Mucosa of stomach (tissue), 1 donor: ENCODE data around the gene MAPK10.
"Not testable (repeated sequence)": the region's sequence is repeated elsewhere in the genome, so short reads cannot be mapped to it uniquely, and the experiment has no call there.

Experiments
- H3K27me3 ChIP-seq: one replicate; pipeline ENCODE4 v1.7.0; 2013; ENCODE audit warnings: mild to moderate bottlenecking, low read length; ENCODE audit not compliant: control insufficient read depth, insufficient read depth
- H3K36me3 ChIP-seq: one replicate; pipeline ENCODE4 v1.7.0; 2013; ENCODE audit warnings: low read length; ENCODE audit not compliant: control insufficient read depth, insufficient read depth
- H3K4me1 ChIP-seq: one replicate; pipeline ENCODE4 v1.7.0; 2013; ENCODE audit warnings: mild to moderate bottlenecking, low read length; ENCODE audit not compliant: control insufficient read depth, insufficient read depth
- H3K4me3 ChIP-seq: one replicate; pipeline ENCODE4 v1.7.0; 2013; ENCODE audit warnings: low read length
- H3K9ac ChIP-seq: one replicate; pipeline ENCODE4 v1.7.0; 2013; ENCODE audit warnings: mild to moderate bottlenecking, low read length, moderate library complexity
- H3K9me3 ChIP-seq: one replicate; pipeline ENCODE4 v1.7.0; 2013; ENCODE audit warnings: mild to moderate bottlenecking, low read length, moderate library complexity; ENCODE audit not compliant: control insufficient read depth
- donor health status: Pancreatic carcinoma.

MAPK10 gene

DNA sequence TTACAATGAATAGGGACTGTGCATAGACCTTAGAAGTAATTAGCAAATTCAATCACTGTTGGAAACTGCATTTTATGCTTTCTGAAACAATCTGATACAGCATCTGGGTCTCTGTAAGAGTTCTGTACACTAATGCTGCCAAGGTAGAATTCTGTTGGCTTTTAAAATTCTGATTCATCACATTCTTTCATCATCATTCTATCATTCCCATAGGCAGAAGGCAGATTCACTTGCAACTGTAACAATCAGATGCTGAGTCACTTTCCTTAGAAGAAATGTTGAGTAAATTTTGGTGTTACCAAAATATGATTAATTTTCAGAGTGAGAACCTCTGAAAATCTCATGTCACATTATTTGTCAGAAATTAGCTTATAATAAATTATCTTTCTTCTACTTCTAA lies 267.2 kb downstream of the MAPK10 start:
- no peak overlapping the region for H3K9ac ChIP-seq
- H3K4me1 ChIP-seq, result no peaks in the 10 kb centered on the region
- no peak overlapping the region for H3K4me3 ChIP-seq
- no peaks in the 10 kb centered on the region for H3K36me3 ChIP-seq
- H3K9me3 ChIP-seq, result no peaks in the 10 kb centered on the region
- no peaks in the 10 kb centered on the region for H3K27me3 ChIP-seq

DNA sequence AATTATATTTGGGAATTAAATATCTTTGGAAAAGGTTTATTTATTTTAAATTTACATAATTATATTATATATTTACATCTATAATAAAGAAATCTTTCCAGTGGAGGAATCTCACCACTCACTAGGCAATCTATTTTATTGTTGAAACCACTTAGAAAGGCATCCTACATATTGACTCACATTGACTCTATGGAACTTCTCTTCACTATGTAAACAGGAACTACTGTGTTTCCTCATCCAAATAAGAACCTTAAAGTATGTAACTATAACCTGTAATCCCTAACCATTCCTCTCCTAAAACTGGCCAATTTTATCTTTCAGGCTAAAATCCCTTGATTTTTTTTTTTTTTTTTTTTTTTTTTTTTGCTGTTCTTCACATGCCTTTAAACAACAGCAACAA lies 268.7 kb downstream of the MAPK10 start:
- Histone ChIP-seq H3K9ac (no peak overlapping the region), H3K4me3 (no peak overlapping the region), H3K27me3 (no peaks in the 10 kb centered on the region), H3K9me3 (no peaks in the 10 kb centered on the region), H3K36me3 (no peaks in the 10 kb centered on the region), H3K4me1 (no peaks in the 10 kb centered on the region)

DNA sequence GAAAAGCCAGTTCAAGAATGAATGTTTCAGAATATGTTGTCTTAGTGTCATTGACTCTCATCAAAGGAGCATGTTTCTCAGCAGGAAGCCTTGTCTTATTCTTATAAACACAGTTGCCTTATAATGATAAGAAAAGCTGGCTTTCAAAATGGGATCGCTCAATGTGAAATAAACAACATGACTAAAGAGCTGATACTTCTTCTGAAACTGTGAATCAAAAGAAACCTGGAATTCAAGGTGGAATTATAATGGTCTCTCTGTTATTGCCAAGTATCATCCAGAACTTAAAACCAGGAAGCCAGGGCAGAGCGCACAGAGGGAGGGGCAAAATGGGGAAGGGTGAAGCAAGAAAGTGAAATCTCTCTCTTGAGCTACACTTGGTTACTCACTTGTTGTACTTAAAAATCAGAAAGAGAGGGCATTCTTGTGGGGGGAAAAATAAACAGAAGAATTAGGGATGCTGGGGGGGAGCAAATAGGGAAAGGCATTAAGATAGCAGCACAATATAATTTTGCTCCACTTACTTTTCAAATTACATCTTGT lies 270.0 kb downstream of the MAPK10 start:
- H3K4me3 ChIP-seq, result no peak overlapping the region
- H3K4me1 ChIP-seq, result no peaks in the 10 kb centered on the region
- H3K9ac ChIP-seq, result no peak overlapping the region
- no peaks in the 10 kb centered on the region for H3K36me3 ChIP-seq
- no peaks in the 10 kb centered on the region for H3K9me3 ChIP-seq
- H3K27me3 ChIP-seq, result no peaks in the 10 kb centered on the region

DNA sequence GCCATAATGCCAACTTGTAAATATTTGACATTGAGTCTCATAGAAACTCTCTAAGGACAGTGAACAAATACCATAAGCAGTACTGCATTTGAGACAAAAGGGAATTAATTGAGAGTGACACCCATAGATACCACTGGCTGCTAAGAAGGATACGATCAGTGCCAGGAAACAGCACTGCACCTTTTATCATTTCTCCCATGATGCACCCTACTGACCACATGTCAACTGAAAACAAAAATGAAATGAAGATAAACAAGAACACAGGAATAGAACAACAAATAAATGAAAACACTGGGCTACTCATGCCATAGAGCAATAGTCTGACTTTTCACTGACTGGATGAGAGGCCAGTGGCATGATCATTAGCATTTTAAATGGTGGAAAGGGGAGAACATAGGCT lies 270.8 kb downstream of the MAPK10 start:
- Histone ChIP-seq H3K27me3 (no peaks in the 10 kb centered on the region), H3K4me3 (no peak overlapping the region), H3K9ac (no peak overlapping the region), H3K36me3 (no peaks in the 10 kb centered on the region), H3K4me1 (no peaks in the 10 kb centered on the region), H3K9me3 (no peaks in the 10 kb centered on the region)

DNA sequence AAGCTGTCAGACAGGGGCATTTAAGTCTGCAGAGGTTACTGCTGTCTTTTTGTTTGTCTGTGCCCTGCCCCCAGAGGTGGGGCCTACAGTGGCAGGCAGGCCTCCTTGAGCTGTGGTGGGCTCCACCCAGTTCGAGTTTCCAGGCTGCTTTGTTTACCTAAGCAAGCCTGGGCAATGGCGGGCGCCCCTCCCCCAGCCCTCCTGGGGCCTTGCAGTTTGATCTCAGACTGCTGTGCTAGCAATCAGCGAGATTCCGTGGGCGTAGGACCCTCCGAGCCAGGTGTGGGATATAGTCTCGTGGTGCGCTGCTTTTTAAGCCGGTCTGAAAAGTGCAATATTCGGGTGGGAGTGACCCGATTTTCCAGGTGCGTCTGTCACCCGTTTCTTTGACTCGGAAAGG lies 284.1 kb downstream of the MAPK10 start:
- not testable (repeated sequence) for H3K9me3 ChIP-seq, H3K4me3 ChIP-seq, H3K36me3 ChIP-seq, H3K4me1 ChIP-seq, H3K9ac ChIP-seq, H3K27me3 ChIP-seq

DNA sequence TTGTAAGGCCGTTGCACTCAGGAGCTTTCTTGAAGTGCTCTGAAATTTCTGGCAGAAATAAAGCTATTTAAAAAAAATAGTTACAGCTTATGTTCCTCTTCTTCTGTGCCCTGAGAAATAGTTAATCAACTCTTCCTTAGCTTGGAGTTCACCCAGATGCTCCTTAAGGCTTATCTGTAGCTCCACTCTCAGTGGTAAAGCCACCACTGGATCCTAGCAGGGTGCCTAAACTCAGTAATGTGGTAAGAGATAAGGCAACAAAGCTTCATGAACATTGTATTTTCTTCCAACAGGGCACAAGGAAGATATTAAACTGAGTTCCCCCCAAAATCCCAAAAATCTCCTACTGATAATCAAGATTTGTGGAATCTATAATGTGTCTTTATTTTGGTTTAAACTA lies 299.5 kb downstream of the MAPK10 start:
- no peak overlapping the region for H3K4me3 ChIP-seq
- no peaks in the 10 kb centered on the region for H3K27me3 ChIP-seq
- H3K9me3 ChIP-seq, result no peaks in the 10 kb centered on the region
- no peaks in the 10 kb centered on the region for H3K4me1 ChIP-seq
- no peaks in the 10 kb centered on the region for H3K36me3 ChIP-seq
- no peak overlapping the region for H3K9ac ChIP-seq

DNA sequence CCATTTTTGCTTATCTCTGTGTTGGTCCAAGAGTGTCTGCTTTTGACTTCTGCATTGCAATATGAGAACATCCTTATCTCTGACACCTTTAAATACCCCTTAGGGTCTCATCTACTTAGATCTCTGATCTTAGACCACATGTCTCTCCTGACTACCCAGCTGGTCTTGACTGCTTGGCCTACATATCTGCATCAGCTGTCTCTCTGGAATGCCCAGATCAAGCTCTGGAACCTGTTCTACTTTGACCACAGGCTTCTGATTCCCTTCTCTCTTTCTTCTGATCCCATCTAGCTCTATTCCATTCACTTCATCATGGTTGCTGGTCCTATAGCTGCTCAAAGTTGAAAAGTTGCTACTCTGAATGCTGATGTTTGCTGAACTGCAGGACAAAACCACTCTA lies 301.2 kb downstream of the MAPK10 start:
- Histone ChIP-seq H3K36me3 (no peaks in the 10 kb centered on the region), H3K27me3 (no peaks in the 10 kb centered on the region), H3K9ac (no peak overlapping the region), H3K4me1 (no peaks in the 10 kb centered on the region), H3K4me3 (no peak overlapping the region), H3K9me3 (no peaks in the 10 kb centered on the region)

DNA sequence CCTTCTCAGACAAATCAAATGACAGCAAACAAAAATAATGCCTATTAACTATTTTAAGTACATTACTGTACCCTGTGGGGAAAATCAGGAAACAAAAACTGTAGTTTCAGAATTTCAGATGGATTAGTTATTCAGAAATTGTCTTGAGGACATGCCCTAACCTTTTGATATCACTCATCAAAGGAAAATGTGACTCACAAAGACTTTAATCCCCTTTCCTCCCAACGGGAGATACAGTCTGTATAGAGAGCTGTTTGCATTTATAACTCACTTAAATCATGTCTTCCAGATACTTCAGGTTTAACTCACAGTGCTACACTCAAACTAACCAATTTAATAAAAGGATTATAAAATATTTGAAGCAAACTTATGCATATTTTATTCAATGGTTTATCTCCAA lies 304.0 kb downstream of the MAPK10 start:
- no peak overlapping the region for H3K9ac ChIP-seq
- no peaks in the 10 kb centered on the region for H3K27me3 ChIP-seq
- H3K9me3 ChIP-seq, result no peaks in the 10 kb centered on the region
- no peak overlapping the region for H3K4me3 ChIP-seq
- no peaks in the 10 kb centered on the region for H3K36me3 ChIP-seq
- H3K4me1 ChIP-seq, result no peaks in the 10 kb centered on the region

DNA sequence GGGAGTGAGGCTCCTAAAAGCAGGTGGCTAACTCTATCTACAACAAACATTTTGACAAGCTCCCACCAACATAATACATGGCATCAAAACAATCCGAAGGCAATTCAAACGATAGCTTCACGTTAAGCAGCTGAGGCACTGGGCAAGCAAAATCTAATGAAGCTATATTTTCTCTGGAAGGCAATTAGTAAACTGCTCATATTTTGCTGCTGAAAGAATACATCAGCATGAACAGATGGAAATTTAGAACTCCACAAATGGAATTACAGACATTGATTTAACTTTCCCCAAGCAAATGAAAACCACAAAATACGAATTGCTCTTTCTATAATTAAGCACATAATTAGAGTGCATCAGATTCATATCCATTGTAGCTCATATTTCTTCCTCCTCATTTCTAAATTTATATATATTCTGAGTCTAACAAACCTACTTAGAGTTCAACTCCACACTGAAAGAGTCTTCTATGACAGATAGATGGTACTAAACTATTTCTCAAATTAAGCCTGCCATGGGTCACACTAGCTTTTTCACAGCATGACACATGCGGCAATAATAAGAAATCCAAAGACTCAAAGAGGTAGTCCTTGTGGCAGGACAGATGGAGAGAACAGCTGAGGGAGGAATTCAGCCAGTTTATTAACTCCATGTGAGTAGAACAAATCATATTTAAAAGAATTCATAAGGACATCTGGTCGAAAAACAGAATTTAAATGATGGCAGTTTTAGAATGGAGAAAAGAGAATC lies 305.4 kb downstream of the MAPK10 start:
- no peak overlapping the region for H3K9ac ChIP-seq
- no peaks in the 10 kb centered on the region for H3K4me1 ChIP-seq
- H3K36me3 ChIP-seq, result no peaks in the 10 kb centered on the region
- no peaks in the 10 kb centered on the region for H3K27me3 ChIP-seq
- no peaks in the 10 kb centered on the region for H3K9me3 ChIP-seq
- no peak overlapping the region for H3K4me3 ChIP-seq

DNA sequence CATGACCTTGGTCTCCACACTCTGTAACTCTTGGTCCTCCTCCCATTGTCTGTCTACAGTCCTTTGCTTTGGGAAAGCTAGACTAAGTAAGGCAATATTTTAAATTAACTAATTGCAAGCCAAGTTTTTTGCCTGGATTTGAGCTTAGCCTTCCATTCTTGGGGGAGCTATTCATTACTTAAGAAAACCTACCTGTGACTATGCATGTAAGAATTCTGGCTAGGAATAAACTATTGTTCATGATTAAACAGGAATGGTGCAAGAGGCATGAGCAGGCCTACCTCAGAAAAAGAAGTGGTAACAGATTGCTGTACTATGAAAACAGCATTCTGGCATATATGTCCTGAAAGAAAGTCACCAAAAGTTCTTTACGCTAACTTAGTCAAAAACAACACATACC lies 309.4 kb downstream of the MAPK10 start:
- no peak overlapping the region for H3K4me3 ChIP-seq
- H3K36me3 ChIP-seq, result no peaks in the 10 kb centered on the region
- H3K27me3 ChIP-seq, result no peaks in the 10 kb centered on the region
- no peak overlapping the region for H3K9ac ChIP-seq
- no peaks in the 10 kb centered on the region for H3K4me1 ChIP-seq
- no peaks in the 10 kb centered on the region for H3K9me3 ChIP-seq

DNA sequence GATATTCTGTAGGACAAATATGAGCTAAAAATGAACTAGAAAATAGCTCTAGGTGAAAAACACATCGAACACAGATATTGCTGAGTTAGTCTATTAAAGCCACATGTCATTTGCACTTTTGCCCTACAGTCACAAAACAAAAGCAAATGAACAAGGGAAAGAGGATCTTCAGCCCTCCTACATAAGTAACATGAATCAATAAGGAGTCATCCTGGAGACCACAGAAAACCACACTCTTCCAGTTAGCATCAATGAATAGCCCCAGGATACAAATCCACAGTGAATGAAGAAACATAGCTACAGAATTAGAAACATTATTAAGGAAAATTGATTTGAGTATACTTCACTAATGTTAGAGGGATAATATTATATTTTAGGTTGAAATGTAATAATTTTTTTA lies 311.4 kb downstream of the MAPK10 start:
- H3K4me3 ChIP-seq, result no peak overlapping the region
- H3K4me1 ChIP-seq, result no peaks in the 10 kb centered on the region
- no peaks in the 10 kb centered on the region for H3K27me3 ChIP-seq
- no peaks in the 10 kb centered on the region for H3K9me3 ChIP-seq
- no peaks in the 10 kb centered on the region for H3K36me3 ChIP-seq
- no peak overlapping the region for H3K9ac ChIP-seq

DNA sequence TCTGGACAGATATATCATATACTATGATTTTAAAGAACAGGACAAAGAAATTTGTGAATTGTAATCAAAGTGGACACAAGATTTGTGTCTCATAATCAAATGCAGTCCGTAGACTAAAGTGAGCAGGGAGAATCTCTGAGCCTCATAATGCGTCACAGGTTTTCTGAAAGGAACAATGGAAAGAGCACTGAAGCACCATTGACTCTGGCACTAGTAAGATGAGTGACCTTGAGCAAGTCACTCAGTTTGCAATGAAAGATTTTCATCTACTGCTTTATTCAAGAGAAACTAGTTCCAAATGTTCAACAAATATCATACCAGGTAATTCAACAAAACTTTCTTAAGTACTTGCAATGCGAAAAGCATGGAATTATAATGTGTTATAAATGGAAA lies 315.3 kb downstream of the MAPK10 start:
- no peaks in the 10 kb centered on the region for H3K4me1 ChIP-seq

More for the DNA sequence above, 315.3 kb downstream of the MAPK10 start:
- Histone ChIP-seq H3K9ac (no peak overlapping the region), H3K9me3 (no peaks in the 10 kb centered on the region), H3K4me3 (no peak overlapping the region), H3K27me3 (no peaks in the 10 kb centered on the region), H3K36me3 (no peaks in the 10 kb centered on the region)
